OCI-LY7 (cell line): ENCODE measurements around the gene ITPKB. TPM values are rescaled to one million over a fixed set of nuclear protein-coding genes. Genes with fewer than 3 reads are reported as not detected.

Source experiments
- BruUV-seq: library from RNA; stranded (reverse); fragments of 400-500 nt; replicated peaks from 2 replicates; lab custom pipeline; 2021; lab: Mats Ljungman, UMichigan
- CTCF ChIA-PET: fragments of 300-600 bp; sonication (Branson Sonifier 250); formaldehyde crosslinking; loops from one replicate; lab custom pipeline; 2022; ENCODE audit warnings: antibody characterized with exemption; ENCODE audit not compliant: unreplicated experiment; lab: Charles Lee
- POLR2A ChIA-PET: fragments of 300-600 bp; sonication (Branson Sonifier 250); formaldehyde crosslinking; loops from one replicate; lab custom pipeline; 2022; ENCODE audit warnings: antibody characterized with exemption; lab: Charles Lee
- DNase-seq: peaks from one replicate; pipeline ENCODE4 v3.0.0-alpha.2; 2015; ENCODE audit warnings: low spot score
- H2AFZ ChIP-seq: fragments of 200-600 bp; sonication (generic), shearing (Covaris generic); 2 replicates; pipeline ENCODE4 v1.6.1; 2014; ENCODE audit warnings: mild to moderate bottlenecking, antibody characterized with exemption, low read length, moderate library complexity
- H3K27ac ChIP-seq: fragments of 200-600 bp; sonication (generic); 2 replicates; pipeline ENCODE4 v1.5.1; 2014; ENCODE audit warnings: mixed run types, low read depth, mild to moderate bottlenecking, moderate library complexity, low read length, inconsistent platforms; ENCODE audit not compliant: poor library complexity, severe bottlenecking
- H3K36me3 ChIP-seq: fragments of 200-600 bp; sonication (generic); 2 replicates; pipeline ENCODE4 v1.6.1; 2014; ENCODE audit warnings: mild to moderate bottlenecking, antibody characterized with exemption, low read length, moderate library complexity, mixed read lengths; ENCODE audit not compliant: insufficient read depth
- H3K4me1 ChIP-seq: fragments of 200-600 bp; sonication (generic); 2 replicates; pipeline ENCODE4 v1.5.1; 2014; ENCODE audit warnings: mild to moderate bottlenecking, low read length; ENCODE audit not compliant: insufficient read depth, poor library complexity, severe bottlenecking
- H3K4me2 ChIP-seq: fragments of 200-600 bp; sonication (generic); 2 replicates; pipeline ENCODE4 v1.6.1; 2014; ENCODE audit warnings: mild to moderate bottlenecking, low read length
- H3K4me3 ChIP-seq: fragments of 200-600 bp; sonication (generic); 2 replicates; pipeline ENCODE4 v1.5.1; 2014; ENCODE audit warnings: mild to moderate bottlenecking, low read depth, low read length; ENCODE audit not compliant: poor library complexity, severe bottlenecking
- H3K79me2 ChIP-seq: fragments of 200-600 bp; sonication (generic); 2 replicates; pipeline ENCODE4 v1.6.1; 2016; ENCODE audit warnings: low read depth, mild to moderate bottlenecking, low read length, moderate library complexity, mixed read lengths; ENCODE audit not compliant: insufficient read depth
- H3K9me2 ChIP-seq: fragments of 200-600 bp; sonication (generic); 2 replicates; pipeline ENCODE4 v1.6.1; 2016; ENCODE audit warnings: mild to moderate bottlenecking, low read length, mixed read lengths; ENCODE audit not compliant: insufficient read depth
- H3K9me3 ChIP-seq: fragments of 200-600 bp; sonication (generic); 2 replicates; pipeline ENCODE4 v1.6.1; 2014; ENCODE audit warnings: mild to moderate bottlenecking, mixed run types, low read length, mixed read lengths
- H4K20me1 ChIP-seq: fragments of 200-600 bp; sonication (generic); 2 replicates; pipeline ENCODE4 v1.6.1; 2014; ENCODE audit warnings: mild to moderate bottlenecking, antibody characterized with exemption, low read length, moderate library complexity, mixed read lengths; ENCODE audit not compliant: insufficient read depth
- EZH2phosphoT487 ChIP-seq: fragments of 200-600 bp; sonication (generic); IDR thresholded peaks from 2 replicates; pipeline ENCODE4 v1.6.1; 2018; ENCODE audit warnings: low read depth, borderline replicate concordance, mild to moderate bottlenecking, mixed run types, antibody characterized with exemption, low read length, moderate library complexity, mixed read lengths
- intact Hi-C: fragments of 100-400 bp; cut with micrococcal nuclease; formaldehyde crosslinking; loops from one replicate; pipeline ENCODE4 v1.10.0; 2022; ENCODE audit not compliant: unreplicated experiment
- total RNA-seq, 2 experiments: library from RNA; depleted of rRNA in 1 of 2; stranded (reverse); fragments of >200 nt in 1 of 2; shearing (Covaris generic) in 1 of 2; gene quantifications; 2 replicates each; pipeline ENCODE4 v1.2.3, GENCODE V29; 2014 to 2022
- TF ChIP-seq, protein P1 (sequence below): fragments of 200-600 bp; sonication (generic); conservative IDR thresholded peaks from 2 replicates; pipeline ENCODE4 v1.5.1; 2014; ENCODE audit warnings: mild to moderate bottlenecking, antibody characterized with exemption, low read length, moderate library complexity, mixed read lengths

Gene ITPKB
- total RNA-seq, 2 experiments from 2014 or later, result 20.5 to 33.3 TPM

DNA sequence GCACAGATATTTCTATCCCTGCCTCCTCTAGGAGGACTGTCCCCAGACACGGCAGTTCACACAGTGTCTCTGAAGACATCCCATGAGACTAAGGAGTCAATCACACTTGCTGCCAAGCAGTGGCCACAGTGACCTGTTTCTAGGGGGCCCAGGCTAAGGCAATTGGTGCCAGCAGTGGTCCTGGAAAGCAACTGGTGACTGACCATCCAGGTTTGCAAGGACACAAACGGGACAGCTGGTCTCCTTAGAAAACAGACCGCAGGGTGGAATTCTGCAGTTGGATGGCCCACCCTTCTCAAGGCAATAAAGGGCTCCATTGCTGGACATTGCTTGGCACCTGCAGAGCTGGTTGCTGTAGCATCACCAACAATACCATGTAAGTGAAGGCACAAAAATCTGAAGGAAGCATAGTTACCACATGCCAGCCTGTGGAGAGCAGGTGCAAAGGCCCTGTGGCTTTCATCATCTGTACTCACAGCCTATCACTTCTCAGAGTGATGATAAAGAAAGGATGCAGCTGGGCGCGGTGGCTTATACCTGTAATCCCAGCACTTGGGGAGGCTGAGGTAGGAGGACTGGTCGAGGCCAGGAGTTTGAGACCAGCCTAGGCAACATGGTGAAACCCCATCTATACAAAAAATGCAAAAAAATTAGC lies 109.1 kb downstream of the ITPKB start:
- peaks cover 35% of the 10 kb centered on the region for H3K4me1 ChIP-seq
- CTCF ChIA-PET, result interaction anchor here (0.6 kb wide), 1 partner anchor 25 kb away, joined by 3 read pairs; no protein-coding TSS in a partner anchor
- no peak for DNase-seq

DNA sequence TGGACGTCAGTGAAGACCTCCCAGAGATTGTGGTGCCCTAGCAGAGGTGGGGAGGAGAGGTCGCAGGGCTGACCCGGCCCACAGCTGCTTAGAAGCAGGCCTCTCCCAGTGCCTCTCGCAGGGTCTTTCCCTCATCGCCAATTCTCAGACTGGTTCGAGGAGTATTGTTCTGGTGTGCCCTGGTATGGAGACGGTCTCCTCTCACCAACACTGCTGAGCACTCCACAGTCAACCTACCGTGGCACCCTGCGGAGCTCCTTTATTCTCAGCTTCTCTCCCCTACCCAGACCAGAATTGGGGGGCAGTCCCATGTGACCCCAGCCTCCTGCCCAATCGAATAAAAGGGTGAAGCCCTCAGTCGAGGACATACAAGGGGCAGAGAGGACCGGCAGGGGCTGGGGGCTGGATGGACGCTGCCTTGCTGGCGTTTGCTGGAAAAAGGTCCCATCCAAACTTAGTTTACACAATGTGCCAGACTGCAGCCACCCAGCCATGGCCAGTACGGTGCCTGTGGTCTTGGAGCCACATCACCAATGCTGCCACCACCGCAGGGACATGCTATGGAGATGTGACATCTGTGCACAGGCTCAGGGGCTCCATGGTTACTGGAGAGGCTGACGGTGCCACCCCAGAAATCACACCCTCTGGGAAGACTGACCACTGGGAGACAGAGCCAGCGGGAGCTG lies 109.7 kb downstream of the ITPKB start:
- Histone ChIP-seq H3K9me3 (no peaks in the 10 kb centered on the region), H3K4me3 (no peak overlapping the region), H2AFZ (no peak overlapping the region), H3K9me2 (no peaks in the 10 kb centered on the region), H3K36me3 (peaks cover 17% of the 10 kb centered on the region; the same call in 1 of the 2 replicates), H3K4me2 (no peak overlapping the region), H3K79me2 (no peaks in the 10 kb centered on the region), H3K4me1 (peaks cover 28% of the 10 kb centered on the region), H4K20me1 (no peaks in the 10 kb centered on the region), H3K27ac (no peak overlapping the region)
- ChIA-PET CTCF (no interaction called here), POLR2A (interaction anchor here (0.6 kb wide), 2 partner anchors 100 to 200 kb away, joined by 5 to 6 read pairs; no protein-coding TSS in a partner anchor)
- intact Hi-C loops, result no loop called here
- no TSS peak for BruUV-seq
- TF ChIP-seq, protein P1, sequence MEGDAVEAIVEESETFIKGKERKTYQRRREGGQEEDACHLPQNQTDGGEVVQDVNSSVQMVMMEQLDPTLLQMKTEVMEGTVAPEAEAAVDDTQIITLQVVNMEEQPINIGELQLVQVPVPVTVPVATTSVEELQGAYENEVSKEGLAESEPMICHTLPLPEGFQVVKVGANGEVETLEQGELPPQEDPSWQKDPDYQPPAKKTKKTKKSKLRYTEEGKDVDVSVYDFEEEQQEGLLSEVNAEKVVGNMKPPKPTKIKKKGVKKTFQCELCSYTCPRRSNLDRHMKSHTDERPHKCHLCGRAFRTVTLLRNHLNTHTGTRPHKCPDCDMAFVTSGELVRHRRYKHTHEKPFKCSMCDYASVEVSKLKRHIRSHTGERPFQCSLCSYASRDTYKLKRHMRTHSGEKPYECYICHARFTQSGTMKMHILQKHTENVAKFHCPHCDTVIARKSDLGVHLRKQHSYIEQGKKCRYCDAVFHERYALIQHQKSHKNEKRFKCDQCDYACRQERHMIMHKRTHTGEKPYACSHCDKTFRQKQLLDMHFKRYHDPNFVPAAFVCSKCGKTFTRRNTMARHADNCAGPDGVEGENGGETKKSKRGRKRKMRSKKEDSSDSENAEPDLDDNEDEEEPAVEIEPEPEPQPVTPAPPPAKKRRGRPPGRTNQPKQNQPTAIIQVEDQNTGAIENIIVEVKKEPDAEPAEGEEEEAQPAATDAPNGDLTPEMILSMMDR, result no peak
- TF ChIP-seq EZH2phosphoT487, result no peak
- no peak for DNase-seq

More for the DNA sequence above, 109.1 kb downstream of the ITPKB start:
- no peaks in the 10 kb centered on the region for H3K9me2 ChIP-seq
- BruUV-seq, result no TSS peak
- H3K79me2 ChIP-seq, result no peaks in the 10 kb centered on the region
- no peak overlapping the region for H3K4me3 ChIP-seq
- H4K20me1 ChIP-seq, result no peaks in the 10 kb centered on the region
- H3K36me3 ChIP-seq, result peaks cover 23% of the 10 kb centered on the region; the same call in 1 of the 2 replicates
- intact Hi-C loops, result loop anchor here (5.0 to 10.0 kb wide), 2 partner anchors 312 to 605 kb away; partner anchors contain the start of gene COQ8A
- H3K4me2 ChIP-seq, result no peak overlapping the region
- POLR2A ChIA-PET, result no interaction called here
- no peak overlapping the region for H2AFZ ChIP-seq
- no peaks in the 10 kb centered on the region for H3K9me3 ChIP-seq
- no peak overlapping the region for H3K27ac ChIP-seq
- TF ChIP-seq EZH2phosphoT487, result no peak
- TF ChIP-seq, protein P1, result no peak
